Measurements from ENCODE around the gene GSG1L.

GSG1L gene

DNA sequence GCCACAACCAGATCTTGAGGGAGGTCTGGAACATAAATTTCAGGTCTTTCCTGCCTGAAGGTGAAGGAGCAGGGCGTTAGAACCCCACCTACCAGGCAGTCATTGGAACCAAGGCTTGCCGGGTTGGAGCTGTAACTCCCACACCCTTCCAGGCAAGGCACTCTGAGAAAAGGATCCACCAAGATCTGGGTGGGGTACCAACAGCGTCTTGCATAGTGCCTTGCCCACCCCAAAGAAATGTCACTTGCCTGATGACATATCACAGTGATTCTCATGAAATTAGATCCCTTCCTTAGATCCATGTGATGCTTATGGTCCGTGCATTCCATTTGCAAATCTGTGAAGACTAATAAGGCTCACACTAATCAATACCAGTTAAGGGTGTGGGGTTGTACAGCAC, 312.3 kb downstream of the GSG1L start:
- TF ChIP-seq POLR2AphosphoS5 (IDR thresholded peaks at IDR 0.05; ENCODE audit: low read depth) (no peak), SPI1 (IDR thresholded peaks at IDR 0.05; ENCODE audit: borderline replicate concordance, low read depth) (no peak), GABPA (IDR thresholded peaks at IDR 0.05; ENCODE audit: low read depth) (no peak), REST (IDR thresholded peaks at IDR 0.05; ENCODE audit: insufficient replicate concordance, low read depth) (no peak)
- TF ChIP-seq, protein P1, sequence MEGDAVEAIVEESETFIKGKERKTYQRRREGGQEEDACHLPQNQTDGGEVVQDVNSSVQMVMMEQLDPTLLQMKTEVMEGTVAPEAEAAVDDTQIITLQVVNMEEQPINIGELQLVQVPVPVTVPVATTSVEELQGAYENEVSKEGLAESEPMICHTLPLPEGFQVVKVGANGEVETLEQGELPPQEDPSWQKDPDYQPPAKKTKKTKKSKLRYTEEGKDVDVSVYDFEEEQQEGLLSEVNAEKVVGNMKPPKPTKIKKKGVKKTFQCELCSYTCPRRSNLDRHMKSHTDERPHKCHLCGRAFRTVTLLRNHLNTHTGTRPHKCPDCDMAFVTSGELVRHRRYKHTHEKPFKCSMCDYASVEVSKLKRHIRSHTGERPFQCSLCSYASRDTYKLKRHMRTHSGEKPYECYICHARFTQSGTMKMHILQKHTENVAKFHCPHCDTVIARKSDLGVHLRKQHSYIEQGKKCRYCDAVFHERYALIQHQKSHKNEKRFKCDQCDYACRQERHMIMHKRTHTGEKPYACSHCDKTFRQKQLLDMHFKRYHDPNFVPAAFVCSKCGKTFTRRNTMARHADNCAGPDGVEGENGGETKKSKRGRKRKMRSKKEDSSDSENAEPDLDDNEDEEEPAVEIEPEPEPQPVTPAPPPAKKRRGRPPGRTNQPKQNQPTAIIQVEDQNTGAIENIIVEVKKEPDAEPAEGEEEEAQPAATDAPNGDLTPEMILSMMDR (IDR thresholded peaks at IDR 0.05; ENCODE audit: insufficient read depth, low read length), result no peak
- DNase-seq (ENCODE audit: low read depth in 1 of 2, low spot score in 1 of 2), result no peak
- no peak overlapping the region for H3K27ac ChIP-seq (replicated peaks)
- H3K4me3 ChIP-seq (replicated peaks; ENCODE audit: insufficient read depth, low read length), result no peak overlapping the region
- no peaks in the 10 kb centered on the region for H3K27me3 ChIP-seq (ENCODE audit: insufficient read depth, poor library complexity, severe bottlenecking)

DNA sequence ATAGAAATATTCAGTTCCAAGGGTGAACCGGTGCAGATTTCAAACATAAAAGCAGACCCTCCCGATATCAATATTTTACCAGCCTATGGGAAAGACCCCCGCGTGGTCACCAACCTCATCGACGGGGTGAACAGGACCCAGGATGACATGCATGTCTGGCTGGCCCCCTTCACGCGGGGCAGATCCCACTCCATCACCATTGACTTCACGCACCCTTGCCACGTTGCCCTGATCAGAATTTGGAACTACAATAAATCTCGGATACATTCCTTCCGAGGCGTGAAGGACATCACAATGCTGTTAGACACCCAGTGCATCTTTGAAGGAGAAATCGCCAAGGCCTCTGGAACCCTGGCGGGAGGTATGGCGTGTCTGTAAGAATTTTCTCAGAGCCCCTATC, 313.6 kb downstream of the GSG1L start:
- TF ChIP-seq SPI1 (IDR thresholded peaks at IDR 0.05; ENCODE audit: borderline replicate concordance, low read depth) (no peak), GABPA (IDR thresholded peaks at IDR 0.05; ENCODE audit: low read depth) (no peak), POLR2AphosphoS5 (IDR thresholded peaks at IDR 0.05; ENCODE audit: low read depth) (no peak)
- TF ChIP-seq, protein P1 (IDR thresholded peaks at IDR 0.05; ENCODE audit: insufficient read depth, low read length), result no peak
- no peak overlapping the region for H3K27ac ChIP-seq (replicated peaks)
- DNase-seq (ENCODE audit: low read depth in 1 of 2, low spot score in 1 of 2), result no peak

DNA sequence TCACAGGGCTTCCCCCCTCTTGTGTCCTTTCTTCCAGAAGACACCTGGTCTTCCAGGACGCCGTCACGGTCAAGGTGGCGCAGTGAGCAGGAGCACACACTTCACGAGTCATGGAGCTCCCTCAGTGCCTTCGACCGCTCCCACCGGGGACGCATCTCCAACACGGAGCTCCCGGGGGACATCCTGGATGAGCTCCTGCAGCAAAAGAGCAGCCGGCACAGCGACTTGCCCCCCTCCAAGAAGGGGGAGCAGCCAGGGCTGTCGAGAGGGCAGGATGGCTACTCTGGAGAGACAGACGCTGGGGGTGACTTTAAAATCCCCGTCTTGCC, 314.0 kb downstream of the GSG1L start:
- no peak for TF ChIP-seq POLR2AphosphoS5 (IDR thresholded peaks at IDR 0.05; ENCODE audit: low read depth)
- no peak for TF ChIP-seq SPI1 (IDR thresholded peaks at IDR 0.05; ENCODE audit: borderline replicate concordance, low read depth)
- TF ChIP-seq, protein P1 (IDR thresholded peaks at IDR 0.05; ENCODE audit: insufficient read depth, low read length), result no peak
- TF ChIP-seq REST (IDR thresholded peaks at IDR 0.05; ENCODE audit: insufficient replicate concordance, low read depth), result no peak
- TF ChIP-seq GABPA (IDR thresholded peaks at IDR 0.05; ENCODE audit: low read depth), result no peak
- H3K27ac ChIP-seq (replicated peaks), result no peak overlapping the region
- H3K4me3 ChIP-seq (replicated peaks; ENCODE audit: insufficient read depth, low read length), result no peak overlapping the region
- no peaks in the 10 kb centered on the region for H3K27me3 ChIP-seq (ENCODE audit: insufficient read depth, poor library complexity, severe bottlenecking)
- DNase-seq (ENCODE audit: low read depth in 1 of 2, low spot score in 1 of 2), result no peak

More for the DNA sequence above, 313.6 kb downstream of the GSG1L start:
- Histone ChIP-seq H3K4me3 (replicated peaks; ENCODE audit: insufficient read depth, low read length) (no peak overlapping the region), H3K27me3 (ENCODE audit: insufficient read depth, poor library complexity, severe bottlenecking) (no peaks in the 10 kb centered on the region)

DNA sequence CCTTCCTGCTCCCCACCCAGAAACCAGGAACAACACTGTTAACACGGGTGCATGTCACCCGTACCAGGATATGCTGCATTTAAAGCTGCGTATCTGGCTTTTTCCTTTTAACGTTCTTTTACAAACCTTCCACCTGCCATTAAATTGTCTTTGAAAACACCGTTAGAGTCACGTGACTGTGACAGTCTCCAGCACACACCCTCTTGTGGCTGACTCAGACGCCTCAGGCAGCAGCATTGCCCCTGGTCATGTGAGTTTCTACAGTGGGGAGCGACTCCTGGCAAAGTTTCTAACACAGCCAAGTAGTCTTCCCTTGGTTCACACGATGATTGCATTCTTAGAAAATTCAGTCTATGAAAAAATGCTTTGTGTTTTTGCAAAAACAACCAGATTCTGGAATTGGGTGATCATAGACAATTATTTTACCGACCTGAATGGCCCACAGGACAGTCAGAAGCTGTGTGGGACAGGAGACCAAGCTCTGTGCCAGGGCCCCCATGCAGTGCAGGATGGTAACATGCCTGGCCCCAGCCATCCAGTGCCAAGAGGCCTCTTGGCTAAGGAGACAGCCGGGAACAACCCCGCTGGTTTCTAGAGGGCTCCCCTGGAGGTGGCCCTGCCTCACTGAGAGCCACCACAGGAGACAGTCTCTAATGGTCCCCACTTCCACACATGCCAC, 314.5 kb downstream of the GSG1L start:
- no peak for TF ChIP-seq SPI1 (IDR thresholded peaks at IDR 0.05; ENCODE audit: borderline replicate concordance, low read depth)
- TF ChIP-seq, protein P1 (IDR thresholded peaks at IDR 0.05; ENCODE audit: insufficient read depth, low read length), result no peak
- no peak for TF ChIP-seq GABPA (IDR thresholded peaks at IDR 0.05; ENCODE audit: low read depth)
- no peak for TF ChIP-seq POLR2AphosphoS5 (IDR thresholded peaks at IDR 0.05; ENCODE audit: low read depth)
- TF ChIP-seq REST (IDR thresholded peaks at IDR 0.05; ENCODE audit: insufficient replicate concordance, low read depth), result no peak
- H3K27me3 ChIP-seq (ENCODE audit: insufficient read depth, poor library complexity, severe bottlenecking), result no peaks in the 10 kb centered on the region
- peak; percentile 28 to 60 for DNase-seq (ENCODE audit: low read depth in 1 of 2, low spot score in 1 of 2)
- H3K27ac ChIP-seq (replicated peaks), result peak overlapping the region; percentile 34
- no peak overlapping the region for H3K4me3 ChIP-seq (replicated peaks; ENCODE audit: insufficient read depth, low read length)

All from HL-60 (cell line).